Measurements from ENCODE around the gene RARS1. TPM values are rescaled to one million over a fixed set of nuclear protein-coding genes. Genes with fewer than 3 reads are reported as not detected.

Gene RARS1
- total RNA-seq, 1 donor from 2014 or later: 143 TPM

GRCh38 chr5:168447808-168448207 lies 38.5 kb upstream of the RARS1 start:
- no peak overlapping the region for H3K4me3 ChIP-seq (ENCODE audit: low read depth, low read length)
- no peaks in the 10 kb centered on the region for H3K27me3 ChIP-seq (ENCODE audit: control insufficient read depth, insufficient read depth, low read length)
- no peaks in the 10 kb centered on the region for H3K36me3 ChIP-seq (ENCODE audit: control insufficient read depth, insufficient read depth, low read length)
- no peak for DNase-seq (ENCODE audit: low read depth)
- TF ChIP-seq CTCF (IDR thresholded peaks at IDR 0.05; ENCODE audit: insufficient read depth, low read length, poor library complexity, severe bottlenecking): no peak

GRCh38 chr5:168449166-168449565 lies 37.1 kb upstream of the RARS1 start:
- no peak for DNase-seq (ENCODE audit: low read depth)
- no peaks in the 10 kb centered on the region for H3K36me3 ChIP-seq (ENCODE audit: control insufficient read depth, insufficient read depth, low read length)
- H3K27me3 ChIP-seq (ENCODE audit: control insufficient read depth, insufficient read depth, low read length): no peaks in the 10 kb centered on the region
- TF ChIP-seq CTCF (IDR thresholded peaks at IDR 0.05; ENCODE audit: insufficient read depth, low read length, poor library complexity, severe bottlenecking): no peak
- H3K4me3 ChIP-seq (ENCODE audit: low read depth, low read length): no peak overlapping the region

GRCh38 chr5:168451565-168451964 lies 34.7 kb upstream of the RARS1 start:
- TF ChIP-seq CTCF (IDR thresholded peaks at IDR 0.05; ENCODE audit: insufficient read depth, low read length, poor library complexity, severe bottlenecking): no peak
- Histone ChIP-seq H3K4me3 (ENCODE audit: low read depth, low read length) (no peak overlapping the region), H3K36me3 (ENCODE audit: control insufficient read depth, insufficient read depth, low read length) (no peaks in the 10 kb centered on the region), H3K27me3 (ENCODE audit: control insufficient read depth, insufficient read depth, low read length) (no peaks in the 10 kb centered on the region)
- no peak for DNase-seq (ENCODE audit: low read depth)

- TF ChIP-seq CTCF (IDR thresholded peaks at IDR 0.05; ENCODE audit: insufficient read depth, low read length, poor library complexity, severe bottlenecking): no peak
- no peak overlapping the region for H3K4me3 ChIP-seq (ENCODE audit: low read depth, low read length)
- no peaks in the 10 kb centered on the region for H3K36me3 ChIP-seq (ENCODE audit: control insufficient read depth, insufficient read depth, low read length)
- no peak for DNase-seq (ENCODE audit: low read depth)
- H3K27me3 ChIP-seq (ENCODE audit: control insufficient read depth, insufficient read depth, low read length): no peaks in the 10 kb centered on the region
Observed at GRCh38 chr5:168455201-168455600, 31.1 kb upstream of the RARS1 start.

GRCh38 chr5:168457542-168457941 lies 28.7 kb upstream of the RARS1 start:
- Histone ChIP-seq H3K27me3 (ENCODE audit: control insufficient read depth, insufficient read depth, low read length) (no peaks in the 10 kb centered on the region), H3K36me3 (ENCODE audit: control insufficient read depth, insufficient read depth, low read length) (no peaks in the 10 kb centered on the region), H3K4me3 (ENCODE audit: low read depth, low read length) (no peak overlapping the region)
- no peak for DNase-seq (ENCODE audit: low read depth)
- no peak for TF ChIP-seq CTCF (IDR thresholded peaks at IDR 0.05; ENCODE audit: insufficient read depth, low read length, poor library complexity, severe bottlenecking)

- H3K4me3 ChIP-seq (ENCODE audit: low read depth, low read length): no peak overlapping the region
- peaks cover 2% of the 10 kb centered on the region for H3K36me3 ChIP-seq (ENCODE audit: control insufficient read depth, insufficient read depth, low read length)
- DNase-seq (ENCODE audit: low read depth): no peak
- TF ChIP-seq CTCF (IDR thresholded peaks at IDR 0.05; ENCODE audit: insufficient read depth, low read length, poor library complexity, severe bottlenecking): no peak
- H3K27me3 ChIP-seq (ENCODE audit: control insufficient read depth, insufficient read depth, low read length): no peaks in the 10 kb centered on the region
Observed at GRCh38 chr5:168460606-168461005, 25.7 kb upstream of the RARS1 start.

Data from kidney epithelial cell (primary cell).